GM21423 (cell line): Measurements from ENCODE around the gene TAAR6.
"Not testable (repeated sequence)": the region's sequence is repeated elsewhere in the genome, so short reads cannot be mapped to it uniquely, and the experiment has no call there.

Source experiments
- ATAC-seq: cut with Tn5 transposase; IDR thresholded peaks from one replicate; pipeline ENCODE4 v1.9.1; 2021; ENCODE audit warnings: mild to moderate bottlenecking, moderate library complexity; ENCODE audit not compliant: unreplicated experiment

Gene TAAR6, protein sequence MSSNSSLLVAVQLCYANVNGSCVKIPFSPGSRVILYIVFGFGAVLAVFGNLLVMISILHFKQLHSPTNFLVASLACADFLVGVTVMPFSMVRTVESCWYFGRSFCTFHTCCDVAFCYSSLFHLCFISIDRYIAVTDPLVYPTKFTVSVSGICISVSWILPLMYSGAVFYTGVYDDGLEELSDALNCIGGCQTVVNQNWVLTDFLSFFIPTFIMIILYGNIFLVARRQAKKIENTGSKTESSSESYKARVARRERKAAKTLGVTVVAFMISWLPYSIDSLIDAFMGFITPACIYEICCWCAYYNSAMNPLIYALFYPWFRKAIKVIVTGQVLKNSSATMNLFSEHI

DNA sequence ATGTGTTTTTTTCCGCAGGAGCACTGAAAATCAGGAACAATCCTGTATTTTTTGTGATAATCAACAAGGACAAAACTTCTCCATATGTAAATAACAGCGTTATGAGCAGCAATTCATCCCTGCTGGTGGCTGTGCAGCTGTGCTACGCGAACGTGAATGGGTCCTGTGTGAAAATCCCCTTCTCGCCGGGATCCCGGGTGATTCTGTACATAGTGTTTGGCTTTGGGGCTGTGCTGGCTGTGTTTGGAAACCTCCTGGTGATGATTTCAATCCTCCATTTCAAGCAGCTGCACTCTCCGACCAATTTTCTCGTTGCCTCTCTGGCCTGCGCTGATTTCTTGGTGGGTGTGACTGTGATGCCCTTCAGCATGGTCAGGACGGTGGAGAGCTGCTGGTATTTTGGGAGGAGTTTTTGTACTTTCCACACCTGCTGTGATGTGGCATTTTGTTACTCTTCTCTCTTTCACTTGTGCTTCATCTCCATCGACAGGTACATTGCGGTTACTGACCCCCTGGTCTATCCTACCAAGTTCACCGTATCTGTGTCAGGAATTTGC, at the start of gene TAAR6:
TSS of gene TAAR6 (plus strand) at position 102 of the 557 bp plus-strand sequence. CDS start at position 102, 0 bp downstream.
- no peak for ATAC-seq

DNA sequence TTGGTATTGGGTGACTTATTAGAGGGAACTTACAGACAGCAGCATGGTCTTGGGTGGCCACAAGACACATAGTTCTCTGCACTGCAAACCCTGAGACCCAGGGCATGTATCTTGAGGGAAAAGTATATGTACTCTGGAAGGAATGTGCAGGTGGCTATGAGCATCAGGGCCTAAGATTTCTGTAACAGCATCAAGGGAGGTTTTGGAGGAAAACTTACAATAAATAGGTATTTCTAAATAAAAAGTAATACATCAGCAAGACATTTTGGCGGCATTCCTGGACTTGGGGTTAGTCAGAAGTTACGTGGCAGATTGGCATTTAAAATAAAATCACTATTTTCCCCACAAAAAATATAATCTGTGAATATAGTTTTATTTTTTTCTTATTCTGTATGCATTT, 49.2 kb upstream of the TAAR6 start:
- ATAC-seq: no peak

DNA sequence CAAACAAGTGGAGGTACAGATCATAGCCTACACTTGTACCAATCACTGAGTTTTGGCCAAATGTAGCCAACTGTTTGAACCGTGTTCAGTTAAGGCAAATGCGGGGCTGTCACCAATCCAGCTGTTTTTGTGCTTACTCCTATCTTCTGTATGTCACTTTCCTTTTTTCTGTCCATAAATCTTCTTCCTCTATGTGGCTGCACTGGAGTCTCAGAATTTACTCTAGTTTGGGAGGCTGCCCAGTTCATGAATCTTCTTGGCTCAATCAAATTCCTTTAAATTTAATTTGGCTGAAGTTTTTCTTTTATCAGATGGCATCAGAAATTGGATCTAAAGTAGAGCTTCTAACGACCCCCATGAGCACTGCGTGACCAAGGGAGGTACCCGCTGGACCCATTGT, 45.5 kb upstream of the TAAR6 start:
- no peak for ATAC-seq

DNA sequence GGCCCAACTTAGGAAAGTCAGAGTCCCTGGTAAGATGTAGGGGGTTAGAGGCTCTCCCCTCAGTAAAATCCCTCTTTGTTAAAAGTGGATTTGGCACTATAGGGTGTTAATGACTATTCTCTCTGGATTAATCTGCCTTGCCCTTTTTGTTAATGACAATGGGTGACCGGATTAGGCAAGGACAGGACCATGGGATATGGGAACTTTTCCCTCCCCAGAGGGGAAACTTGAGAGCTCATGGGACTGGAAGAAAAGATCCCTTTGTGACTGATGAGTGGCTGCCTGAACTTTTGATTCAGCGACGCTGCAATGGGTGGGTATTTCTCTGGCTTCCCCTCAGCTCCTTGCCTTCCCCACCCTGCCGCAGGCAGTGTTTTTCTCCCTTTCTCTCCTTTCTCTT, 44.3 kb upstream of the TAAR6 start:
- no peak for ATAC-seq

DNA sequence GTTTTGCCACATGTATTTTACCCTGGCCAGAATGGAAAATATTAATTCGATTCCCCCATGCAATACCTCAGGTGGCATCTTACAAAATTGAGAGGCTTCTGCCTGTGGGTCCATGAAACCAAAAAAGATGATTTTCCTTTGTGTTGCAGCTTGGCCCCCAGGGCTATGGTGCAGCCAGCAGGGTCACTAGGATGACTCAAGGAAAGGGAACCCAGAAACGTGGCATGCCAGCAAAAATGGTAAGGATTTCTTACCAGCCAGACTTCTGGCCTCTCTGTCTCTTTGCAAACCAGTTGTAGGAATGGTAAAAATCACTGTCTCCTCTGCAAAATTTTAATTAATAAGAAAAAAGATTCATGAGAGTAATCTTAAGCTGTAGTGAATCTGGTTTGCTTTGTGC, 43.7 kb upstream of the TAAR6 start:
- ATAC-seq: no peak

DNA sequence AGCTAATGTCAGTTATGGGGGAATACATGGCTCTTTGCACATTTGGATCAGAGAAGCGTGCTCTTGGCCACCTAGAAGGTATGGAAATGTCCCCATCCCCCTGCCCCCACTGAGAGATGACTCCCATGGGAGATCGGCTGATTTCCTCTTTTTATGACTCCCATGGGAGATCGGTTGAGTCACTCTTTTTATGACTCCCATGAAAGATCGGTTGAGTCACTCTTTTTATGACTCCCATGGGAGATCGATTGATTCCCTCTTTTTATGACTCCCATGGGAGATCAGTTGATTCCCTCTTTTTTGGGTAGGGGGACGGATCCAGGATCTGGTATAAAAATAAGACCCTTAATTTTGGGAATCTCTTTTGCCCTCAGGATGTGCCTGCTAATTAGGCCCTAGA, 42.3 kb upstream of the TAAR6 start:
- no peak for ATAC-seq

DNA sequence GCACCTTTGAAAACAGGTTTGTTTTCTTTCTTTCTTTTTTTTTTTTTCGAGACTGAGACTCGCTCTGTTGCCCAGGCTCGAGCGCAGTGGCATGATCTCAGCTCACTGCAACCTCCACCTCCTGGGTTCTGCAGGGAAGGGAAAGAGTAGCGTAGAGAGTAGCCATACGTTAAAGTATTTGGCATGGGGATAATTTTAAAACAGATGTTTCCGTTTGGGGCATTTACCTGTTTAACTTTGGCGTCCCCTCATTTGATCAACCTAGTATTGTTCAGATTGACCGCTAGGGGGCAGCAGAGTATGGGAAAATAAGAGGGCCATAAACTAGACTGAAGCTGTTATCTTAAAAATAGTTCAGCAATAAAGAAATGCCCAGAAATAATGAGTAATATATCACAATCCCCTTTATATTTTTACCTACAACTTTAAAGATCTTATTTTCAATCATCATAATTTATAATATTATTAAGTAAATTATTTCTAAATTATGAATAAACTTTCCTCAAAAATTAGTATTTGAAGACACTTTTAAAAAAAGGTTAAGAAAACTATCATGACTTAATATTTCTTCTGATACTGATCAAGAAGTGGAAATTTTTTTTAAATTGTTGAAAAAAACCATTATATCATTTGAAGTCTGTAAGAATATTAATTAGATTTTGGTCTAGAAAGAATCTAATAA, 39.7 kb upstream of the TAAR6 start:
- ATAC-seq: peak; percentile 92

DNA sequence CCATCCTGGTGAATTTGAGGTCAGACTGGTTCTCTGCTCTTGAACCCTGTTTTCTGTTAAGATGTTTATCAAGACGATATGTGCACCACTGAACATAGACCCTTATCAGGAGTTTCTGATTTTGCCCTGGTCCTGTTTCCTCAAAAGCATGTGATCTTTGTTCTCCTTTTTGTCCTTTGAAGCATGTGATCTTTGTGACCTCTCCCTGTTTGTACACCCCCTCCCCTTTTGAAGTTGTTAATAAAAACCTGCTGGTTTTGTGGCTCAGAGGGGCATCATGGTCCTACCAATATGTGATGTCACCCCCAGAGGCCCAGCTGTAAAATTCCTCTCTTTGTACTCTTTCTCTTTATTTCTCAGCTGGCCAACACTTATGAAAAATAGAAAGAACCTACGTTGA, 35.6 kb upstream of the TAAR6 start:
- ATAC-seq: not testable (repeated sequence)

DNA sequence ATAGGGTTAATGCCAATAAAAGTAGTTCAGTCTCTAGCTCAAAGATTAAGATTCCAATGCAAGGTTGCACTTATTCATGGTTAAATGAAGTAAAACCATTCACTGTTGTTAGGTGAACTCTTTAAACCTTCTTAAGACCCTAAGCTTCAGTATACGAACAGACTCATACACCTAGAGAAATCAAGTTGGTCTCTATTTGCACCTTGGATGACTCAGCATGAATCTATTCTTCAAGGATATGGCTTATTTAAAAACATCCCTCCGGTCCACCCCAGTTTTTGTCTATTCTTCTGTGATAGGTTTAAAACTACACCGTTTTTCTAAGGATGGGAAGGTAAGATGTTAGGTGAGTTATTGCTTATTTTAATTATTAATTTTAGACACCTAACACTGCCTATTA, 33.0 kb upstream of the TAAR6 start:
- ATAC-seq: no peak

DNA sequence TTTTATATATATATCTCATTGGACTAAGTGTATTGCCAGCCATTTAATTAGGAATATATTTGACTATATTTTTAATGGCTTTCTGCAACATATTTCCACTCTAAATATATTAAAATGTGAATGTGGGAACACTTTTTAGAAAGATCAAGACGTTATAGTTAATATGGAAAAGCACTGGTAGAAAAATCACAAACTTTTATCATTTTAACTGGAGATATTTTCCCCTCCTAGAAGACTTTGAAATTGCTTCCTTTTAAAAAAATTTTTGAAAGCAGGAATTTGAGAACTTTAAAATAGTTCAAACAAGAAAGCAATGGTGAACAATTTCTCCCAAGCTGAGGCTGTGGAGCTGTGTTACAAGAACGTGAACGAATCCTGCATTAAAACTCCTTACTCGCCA, 32.1 kb upstream of the TAAR6 start, which contains the start of gene TAAR9:
TSS of gene TAAR9 (plus strand) at position 301 of the 400 bp plus-strand sequence. CDS start at position 314, 13 bp downstream.
- no peak for ATAC-seq

DNA sequence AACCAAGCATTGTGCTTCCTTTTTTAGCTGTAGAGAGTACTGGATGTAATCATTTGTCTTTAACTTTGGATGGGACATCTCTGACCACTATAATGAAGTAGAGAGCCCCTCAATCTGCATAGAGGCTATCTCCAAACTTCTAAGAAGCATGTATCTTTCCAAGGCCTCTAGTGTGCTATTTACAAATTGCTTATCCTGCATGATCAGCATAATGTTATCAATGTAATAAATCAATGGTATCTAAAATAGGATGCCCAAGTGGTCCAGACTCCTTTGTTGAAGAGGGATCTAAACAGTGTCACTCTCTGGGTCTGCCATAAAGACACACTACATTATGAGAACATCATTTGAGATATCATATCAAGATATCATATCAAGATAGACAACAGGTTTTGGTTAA, 25.3 kb upstream of the TAAR6 start:
- ATAC-seq: no peak

DNA sequence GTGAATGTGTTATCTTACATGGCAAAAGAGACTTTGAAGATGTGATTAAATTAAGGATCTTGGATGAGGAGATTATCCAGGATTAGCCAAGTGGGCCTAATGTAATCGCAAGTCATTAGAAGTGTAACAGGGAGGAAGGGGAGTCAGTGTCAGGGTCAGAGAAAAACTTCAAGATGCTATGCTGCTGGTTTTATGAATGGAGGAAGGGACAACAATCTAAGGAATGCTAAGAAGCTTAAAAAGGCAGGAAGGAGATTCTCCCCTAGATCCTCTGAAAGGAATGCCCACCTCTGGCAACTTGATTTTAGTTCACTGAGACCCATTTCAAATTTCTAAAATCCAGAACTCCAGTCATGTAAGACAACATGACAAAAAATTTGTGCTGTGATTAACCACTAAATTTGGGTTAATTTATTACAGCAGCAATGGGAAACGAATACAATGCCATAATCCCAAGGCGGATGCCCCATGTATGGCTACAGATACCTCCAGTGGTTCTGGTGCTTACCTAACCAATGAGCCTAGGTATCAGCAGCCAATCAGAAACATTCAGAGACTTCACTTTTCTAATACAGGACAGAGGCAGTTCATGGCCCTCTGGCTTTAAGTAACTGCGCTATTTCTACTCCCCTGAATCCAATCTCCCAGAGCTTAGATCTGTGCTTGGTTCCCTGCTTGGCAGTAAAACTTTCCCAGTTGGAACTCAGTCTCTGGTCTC, 21.2 kb upstream of the TAAR6 start:
- no peak for ATAC-seq

DNA sequence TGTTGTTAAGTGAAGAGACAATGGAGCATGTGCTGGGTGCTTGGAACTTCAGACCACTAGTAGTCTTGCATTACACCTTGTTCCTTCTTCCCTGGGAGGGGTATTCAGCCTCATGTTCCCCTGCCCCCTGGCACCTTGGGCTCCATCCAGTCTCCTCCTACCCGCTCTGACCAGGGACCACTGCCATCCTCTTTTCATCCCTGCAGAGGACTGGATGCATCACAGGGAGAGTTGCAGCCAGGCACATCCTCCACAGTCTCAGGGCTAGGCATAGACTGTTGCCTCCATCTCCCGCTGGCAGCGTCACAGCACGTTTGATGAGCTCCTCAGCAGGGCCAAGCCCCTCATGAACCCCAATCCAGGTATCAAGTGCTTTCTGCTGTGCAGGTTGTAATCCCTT, 18.9 kb upstream of the TAAR6 start:
- no peak for ATAC-seq

DNA sequence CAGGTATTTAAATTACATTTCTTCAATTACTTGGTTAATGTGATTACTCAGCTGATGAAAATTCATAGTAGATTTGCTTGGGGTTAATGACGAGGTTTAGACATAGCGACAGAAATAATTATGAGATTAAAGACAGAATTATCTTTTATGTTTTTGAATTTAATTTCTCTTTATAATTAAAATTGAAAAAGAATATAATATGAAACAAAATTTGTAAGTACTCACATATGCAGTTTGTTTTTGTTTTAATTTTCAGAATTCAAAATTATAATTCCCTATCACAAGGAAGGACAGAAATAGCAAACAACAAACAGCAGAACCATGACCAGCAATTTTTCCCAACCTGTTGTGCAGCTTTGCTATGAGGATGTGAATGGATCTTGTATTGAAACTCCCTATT, 17.8 kb upstream of the TAAR6 start, which contains the start of gene TAAR8:
TSS of gene TAAR8 (plus strand) at position 301 of the 400 bp plus-strand sequence. CDS start at position 322, 21 bp downstream.
- ATAC-seq: no peak

DNA sequence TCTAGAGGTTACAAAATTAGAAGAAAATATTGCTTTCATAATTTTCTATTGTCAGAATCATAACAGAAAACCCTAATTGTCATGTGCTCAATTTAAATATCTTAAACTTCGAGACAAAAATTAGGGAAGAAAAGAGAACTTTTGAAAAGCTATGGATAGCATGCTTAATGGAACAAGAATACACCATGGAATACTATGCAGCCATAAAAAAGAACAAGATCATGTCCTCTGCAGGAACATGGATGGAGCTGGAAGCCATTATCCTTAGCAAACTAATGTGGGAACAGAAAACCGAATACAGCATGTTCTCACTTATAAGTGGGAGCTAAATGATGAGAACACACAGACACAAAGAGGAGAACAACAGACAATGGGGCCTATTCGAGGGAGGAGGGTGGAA, 10.0 kb upstream of the TAAR6 start:
- not testable (repeated sequence) for ATAC-seq

DNA sequence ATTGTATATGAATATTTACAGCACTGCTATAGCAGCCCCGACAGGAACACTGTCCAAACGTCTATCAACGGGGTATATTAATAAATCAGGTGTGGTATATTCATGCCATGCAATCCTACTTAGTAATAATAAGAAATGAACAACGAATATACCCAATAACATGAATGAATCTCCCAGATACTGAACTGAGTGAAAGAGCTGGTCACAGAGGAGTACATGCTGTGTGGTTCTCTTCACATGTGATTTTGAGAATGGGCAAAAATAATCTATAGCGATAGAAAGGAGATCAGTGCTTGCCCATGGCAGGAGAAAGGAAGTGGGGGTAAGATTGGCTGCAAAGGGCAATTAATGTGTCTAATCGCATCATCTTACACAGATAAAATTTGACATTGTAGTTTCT, 3.7 kb upstream of the TAAR6 start:
- no peak for ATAC-seq

DNA sequence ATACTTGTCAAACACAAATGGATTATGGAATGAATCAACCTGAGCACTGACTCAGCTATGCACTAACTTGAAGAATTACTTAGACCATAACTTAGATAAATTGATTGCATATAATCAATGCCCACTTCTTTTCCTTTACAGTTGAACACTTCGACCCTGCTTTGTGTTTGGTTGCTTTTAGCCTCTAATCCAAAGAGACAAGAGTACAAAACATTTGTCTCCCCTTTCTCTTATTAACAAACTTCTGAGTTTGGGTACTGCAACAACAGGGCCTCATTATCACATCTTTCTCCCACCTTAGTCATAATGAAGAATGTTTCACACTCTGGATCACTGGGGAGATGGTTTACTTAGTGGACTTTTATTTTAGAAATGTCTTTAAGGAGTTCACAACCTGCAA, 2.6 kb upstream of the TAAR6 start:
- no peak for ATAC-seq

DNA sequence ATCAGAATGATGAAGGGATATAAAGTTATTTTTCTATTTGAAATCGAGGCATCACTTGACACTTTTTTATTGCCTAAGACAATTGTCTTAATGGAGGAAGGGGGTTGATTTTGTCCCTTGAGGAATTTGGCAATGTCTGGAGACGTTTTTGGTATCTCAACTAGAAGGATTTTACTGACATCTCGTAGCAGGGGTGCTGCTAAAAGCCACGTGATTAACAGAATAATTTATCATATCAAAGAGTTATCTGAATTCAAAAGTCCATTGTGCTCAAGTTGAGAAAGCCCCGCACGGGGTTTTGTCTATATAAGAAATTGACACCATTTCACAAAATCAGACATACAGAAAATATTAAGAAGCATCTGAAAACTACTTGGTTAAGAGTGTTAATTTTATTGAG, 1.5 kb upstream of the TAAR6 start:
- ATAC-seq: no peak

DNA sequence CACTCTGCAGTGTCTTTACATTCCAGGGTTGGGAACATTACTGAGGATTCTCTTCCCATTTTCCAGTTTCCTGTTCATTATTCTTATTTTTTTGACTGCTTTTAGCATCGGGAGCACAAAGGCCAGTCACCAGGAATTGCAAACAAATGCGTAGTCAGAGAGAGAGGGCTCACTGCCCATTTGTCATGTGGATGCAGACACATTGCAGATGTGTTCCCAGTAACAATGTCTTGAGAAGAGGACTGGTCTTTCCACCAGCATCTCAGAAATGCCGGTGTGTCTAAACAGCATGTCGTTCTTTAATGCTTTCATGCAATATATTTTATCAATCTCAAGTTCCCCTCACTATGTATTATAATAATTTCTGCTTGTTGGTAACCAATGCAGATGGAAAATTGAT, 952 bp upstream of the TAAR6 start:
- ATAC-seq: no peak

DNA sequence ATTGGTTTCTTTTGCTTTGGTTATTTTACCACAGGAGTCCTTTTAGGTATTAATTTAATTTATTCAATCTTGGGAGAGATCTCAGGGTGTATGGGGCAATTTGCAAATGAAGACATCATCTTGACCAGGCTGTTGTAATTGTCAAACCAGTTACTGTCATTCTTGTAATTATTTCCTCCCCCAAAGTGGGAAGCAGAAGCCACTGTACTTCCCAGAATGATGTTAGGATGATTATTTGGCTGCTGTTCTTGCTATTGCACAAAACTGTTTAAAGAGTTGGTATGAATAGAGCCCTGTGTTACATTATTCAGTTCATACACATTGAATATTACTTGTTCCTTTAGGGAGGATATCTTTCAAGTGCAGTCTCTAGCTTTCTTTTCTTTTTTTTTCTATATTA, 1.7 kb downstream of the TAAR6 start:
- no peak for ATAC-seq

DNA sequence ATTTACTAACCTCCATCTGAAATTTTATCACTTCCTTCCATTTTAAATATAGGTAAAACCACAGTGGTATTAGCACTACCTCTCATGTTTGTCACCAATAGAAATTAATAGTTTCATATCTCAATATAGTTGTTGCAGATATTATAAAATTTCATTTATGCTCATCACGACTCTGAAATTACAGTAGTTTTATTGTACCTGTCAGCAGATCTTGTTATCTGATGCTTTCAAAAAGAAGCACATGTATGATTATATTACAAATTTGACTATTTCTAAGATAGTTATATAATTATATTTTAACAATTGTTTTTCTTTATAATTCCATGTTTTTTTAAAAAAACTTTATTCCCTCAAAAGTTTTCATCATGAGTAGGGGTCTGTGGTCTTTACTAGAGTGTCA, 14.6 kb downstream of the TAAR6 start:
- ATAC-seq: no peak
